ENCODE data around the gene SCAI.
"Not testable (repeated sequence)": the region's sequence is repeated elsewhere in the genome, so short reads cannot be mapped to it uniquely, and the experiment has no call there.

Gene SCAI

GRCh38 chr9:125106285-125106893 is 36.9 kb downstream of the SCAI start:
- DNase-seq (ENCODE audit: low read depth, low spot score): no peak

- DNase-seq (ENCODE audit: low read depth, low spot score): no peak
These were observed 39.4 kb downstream of the SCAI start for GRCh38 chr9:125103770-125104460.

- DNase-seq (ENCODE audit: low read depth, low spot score): no peak
These were observed 40.3 kb downstream of the SCAI start for GRCh38 chr9:125103021-125103420.

GRCh38 chr9:125100822-125101221 is 42.5 kb downstream of the SCAI start:
- no peak for DNase-seq (ENCODE audit: low read depth, low spot score)

- DNase-seq (ENCODE audit: low read depth, low spot score): no peak
These were observed 43.5 kb downstream of the SCAI start for GRCh38 chr9:125099816-125100215.

GRCh38 chr9:125095821-125096443 is 47.4 kb downstream of the SCAI start:
- DNase-seq (ENCODE audit: low read depth, low spot score): no peak

GRCh38 chr9:125091121-125091520 is 52.2 kb downstream of the SCAI start:
- no peak for DNase-seq (ENCODE audit: low read depth, low spot score)

GRCh38 chr9:125089331-125089730 is 54.0 kb downstream of the SCAI start:
- DNase-seq (ENCODE audit: low read depth, low spot score): no peak

GRCh38 chr9:125088752-125089151 is 54.6 kb downstream of the SCAI start:
- no peak for DNase-seq (ENCODE audit: low read depth, low spot score)

- no peak for DNase-seq (ENCODE audit: low read depth, low spot score)
These were observed 57.4 kb downstream of the SCAI start for GRCh38 chr9:125085703-125086477.

- not testable (repeated sequence) for DNase-seq (ENCODE audit: low read depth, low spot score)
These were observed 61.1 kb downstream of the SCAI start for GRCh38 chr9:125082197-125082596.

- DNase-seq (ENCODE audit: low read depth, low spot score): not testable (repeated sequence)
These were observed 62.5 kb downstream of the SCAI start for GRCh38 chr9:125080797-125081196.

- no peak for DNase-seq (ENCODE audit: low read depth, low spot score)
These were observed 63.4 kb downstream of the SCAI start for GRCh38 chr9:125079931-125080330.

GRCh38 chr9:125075997-125076396 is 67.3 kb downstream of the SCAI start:
- DNase-seq (ENCODE audit: low read depth, low spot score): no peak

- DNase-seq (ENCODE audit: low read depth, low spot score): no peak
These were observed 68.4 kb downstream of the SCAI start for GRCh38 chr9:125074976-125075375.

GRCh38 chr9:125066839-125067619 is 76.3 kb downstream of the SCAI start:
- DNase-seq (ENCODE audit: low read depth, low spot score): no peak

GRCh38 chr9:125061391-125061790 is 81.9 kb downstream of the SCAI start:
- DNase-seq (ENCODE audit: low read depth, low spot score): no peak

- no peak for DNase-seq (ENCODE audit: low read depth, low spot score)
These were observed 93.9 kb downstream of the SCAI start for GRCh38 chr9:125049212-125050049.

- DNase-seq (ENCODE audit: low read depth, low spot score): no peak
These were observed 99.7 kb downstream of the SCAI start for GRCh38 chr9:125043631-125044030.

- DNase-seq (ENCODE audit: low read depth, low spot score): no peak
These were observed 100.2 kb downstream of the SCAI start for GRCh38 chr9:125043148-125043547.

GRCh38 chr9:125038166-125038565 is 105.2 kb downstream of the SCAI start:
- no peak for DNase-seq (ENCODE audit: low read depth, low spot score)

All from iPS DF 19.7 (cell line).